Urinary bladder (tissue), 4 donors: Measurements from ENCODE around the gene EDIL3. TPM values are rescaled to one million over a fixed set of nuclear protein-coding genes. Genes with fewer than 3 reads are reported as not detected.

ENCODE experiments used
- DNase-seq: peaks from one replicate; pipeline ENCODE4 v3.0.0-alpha.2; 2015; ENCODE audit errors: extremely low spot score
- H3K27ac ChIP-seq: one replicate; pipeline ENCODE4 v1.5.1; 2013; ENCODE audit warnings: low read depth, mild to moderate bottlenecking, moderate library complexity
- H3K36me3 ChIP-seq: one replicate; pipeline ENCODE4 v1.6.1; 2013; ENCODE audit warnings: mild to moderate bottlenecking, moderate library complexity; ENCODE audit not compliant: insufficient read depth
- H3K4me1 ChIP-seq: one replicate; pipeline ENCODE4 v1.6.1; 2013; ENCODE audit warnings: mild to moderate bottlenecking, moderate library complexity; ENCODE audit not compliant: insufficient read depth
- H3K4me3 ChIP-seq: one replicate; pipeline ENCODE4 v1.5.1; 2013; ENCODE audit warnings: low read depth, low read length
- WGBS: extraction: QIAGEN DNeasy Blood & Tissue Kit; methylation state at CpG from one replicate; pipeline ENCODE4 v1.1.7; 2013; 5-methylcytosine and 5-hydroxymethylcytosine counted together
- polyA plus RNA-seq: library from polyadenylated mRNA; stranded (reverse); fragments of 200-250 nt; gene quantifications from one replicate; pipeline ENCODE4 v1.2.3, GENCODE V29; 2013
- total RNA-seq: library from RNA; depleted of rRNA; stranded (reverse); fragments of >200 nt; gene quantifications from one replicate; pipeline ENCODE4 v1.2.3, GENCODE V29; 2014
- donor health status: healthy with polysubstance abuse.
- donor health status: healthy.

Gene EDIL3
- 45.5 TPM for total RNA-seq
- polyA plus RNA-seq: 19.2 TPM

DNA sequence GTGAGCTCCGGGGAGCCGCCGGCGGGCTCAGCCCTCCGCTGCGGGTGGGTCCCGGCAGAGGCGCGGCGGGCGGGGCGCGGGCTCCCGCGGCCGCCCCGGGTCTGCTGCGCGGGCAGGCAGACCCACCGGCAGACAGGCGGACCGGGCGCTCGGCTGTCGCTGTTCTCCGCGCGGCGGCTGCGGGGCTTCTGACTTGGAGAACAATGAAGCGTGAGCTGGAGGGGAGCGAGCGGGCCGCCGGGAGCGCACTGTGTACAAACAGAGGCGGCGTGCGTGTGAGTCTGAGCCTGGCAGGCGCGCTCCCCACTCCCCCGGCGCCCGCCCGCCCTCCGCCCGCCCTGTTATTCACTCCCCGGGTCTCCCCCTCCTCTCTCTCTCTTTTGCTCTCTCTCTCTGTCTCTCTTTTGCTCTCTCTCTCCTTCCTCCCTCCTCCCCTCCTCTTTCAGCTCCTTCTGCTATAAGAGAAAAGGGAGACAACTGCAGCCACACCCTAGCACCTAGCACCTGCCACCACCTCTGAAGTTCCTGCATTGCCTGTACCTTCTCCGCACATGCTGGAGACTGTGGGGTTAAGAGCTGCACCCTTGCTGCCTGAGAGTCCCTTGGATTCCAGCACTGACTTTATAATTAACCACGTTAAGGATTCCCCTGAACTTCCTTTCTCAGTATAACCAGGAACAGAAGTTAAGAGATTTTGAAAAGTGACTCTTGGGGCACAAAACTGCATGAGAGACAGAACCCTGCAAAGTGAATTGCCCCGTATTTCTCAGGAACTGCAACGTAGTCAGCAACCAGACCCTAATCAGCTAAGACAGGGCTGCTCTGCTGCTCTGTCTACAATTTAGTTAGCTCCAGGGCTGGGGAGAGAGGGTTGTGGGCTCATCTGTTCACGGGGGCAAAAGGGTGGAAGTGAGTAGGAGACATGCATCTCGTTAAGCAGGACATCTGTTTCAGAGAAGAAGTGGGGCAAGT, at the start of gene EDIL3:
Gene EDIL3 (minus strand): TSS at position 277 of the 972 bp plus-strand sequence. CDS start 506 bp downstream, outside the sequence.
- 1% methylated on average over 54 of the region's 54 CpGs for WGBS
- Histone ChIP-seq H3K4me3 (peak within 1 kb of the TSS; percentile 56), H3K4me1 (no peaks in the 10 kb centered on the region), H3K36me3 (no peaks in the 10 kb centered on the region), H3K27ac (peak within 1 kb of the TSS; percentile 11)
- DNase-seq: no peak

GRCh38 chr5:84433461-84433860, 48.8 kb upstream of the EDIL3 start:
- DNase-seq: no peak
- H3K4me3 ChIP-seq: no peak overlapping the region
- 71% methylated on average over 1 of the region's 1 CpG for WGBS
- no peaks in the 10 kb centered on the region for H3K4me1 ChIP-seq
- no peaks in the 10 kb centered on the region for H3K36me3 ChIP-seq
- H3K27ac ChIP-seq: no peak overlapping the region

DNA sequence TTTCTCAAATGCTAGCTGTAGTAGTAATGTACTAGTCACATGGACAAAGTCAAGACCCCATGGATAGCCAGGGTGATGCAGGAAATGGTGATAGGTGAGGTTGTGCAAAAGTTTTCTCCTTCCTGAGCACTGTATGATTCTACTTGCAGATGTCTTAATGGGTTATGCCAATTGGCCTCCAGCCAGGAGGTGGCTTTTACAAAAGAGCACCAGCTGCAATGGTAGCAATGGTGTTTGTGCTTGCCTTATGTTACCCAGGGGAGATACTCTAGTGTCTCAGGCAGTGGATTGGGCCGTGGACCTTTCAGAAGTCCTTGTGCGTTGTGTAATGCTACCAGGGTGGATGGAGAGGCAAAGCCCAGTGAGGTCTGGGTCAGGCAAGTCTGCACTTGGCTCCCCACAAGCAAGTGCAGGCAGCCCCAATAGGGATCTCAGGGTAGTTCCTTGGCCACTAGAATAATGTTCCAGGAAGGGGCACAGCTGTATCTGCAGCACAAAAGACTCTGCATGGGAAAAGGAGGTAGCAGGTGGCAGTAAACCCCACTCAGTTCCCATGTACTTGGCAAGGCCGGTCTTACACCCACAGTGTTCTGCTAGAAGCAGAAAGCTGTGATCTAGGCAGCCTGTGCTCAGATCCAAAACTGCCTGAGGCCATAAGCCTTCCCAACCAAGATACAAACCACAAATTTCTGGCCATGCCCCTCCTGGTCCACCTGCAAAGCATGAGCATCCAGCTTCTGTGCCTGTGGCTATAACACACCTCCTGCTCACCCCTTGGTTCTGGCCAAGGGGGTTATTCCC, 46.4 kb upstream of the EDIL3 start:
- H3K4me1 ChIP-seq: no peaks in the 10 kb centered on the region
- no peak for DNase-seq
- WGBS: 84% methylated on average over 3 of the region's 3 CpGs

DNA sequence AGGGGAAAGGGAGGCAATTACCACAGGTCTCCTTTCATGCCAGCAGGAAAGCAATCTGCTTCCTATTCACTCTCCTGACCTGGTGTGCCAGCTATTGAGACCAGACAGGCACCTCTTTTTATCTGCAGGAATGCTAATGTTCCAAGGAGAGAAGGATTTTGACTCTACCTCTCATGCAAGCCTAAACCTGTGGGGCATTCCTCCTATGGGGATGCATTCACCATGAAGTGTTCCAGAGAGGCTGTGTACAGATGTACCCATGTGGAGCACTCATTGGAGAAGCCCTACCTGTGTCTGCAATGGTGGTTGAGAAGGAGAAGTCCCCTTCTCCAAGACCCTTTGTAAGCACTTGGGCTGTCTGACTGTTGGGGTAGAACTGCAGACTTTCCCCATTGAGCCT, 45.4 kb upstream of the EDIL3 start:
- Histone ChIP-seq H3K36me3 (no peaks in the 10 kb centered on the region), H3K4me1 (no peaks in the 10 kb centered on the region), H3K27ac (no peak overlapping the region), H3K4me3 (no peak overlapping the region)
- DNase-seq: no peak

More for the DNA sequence above, 46.4 kb upstream of the EDIL3 start:
- no peak overlapping the region for H3K4me3 ChIP-seq
- no peak overlapping the region for H3K27ac ChIP-seq
- H3K36me3 ChIP-seq: no peaks in the 10 kb centered on the region

- Histone ChIP-seq H3K4me3 (no peak overlapping the region), H3K4me1 (no peaks in the 10 kb centered on the region), H3K27ac (no peak overlapping the region), H3K36me3 (no peaks in the 10 kb centered on the region)
- WGBS: 31% methylated on average over 1 of the region's 1 CpG
- DNase-seq: no peak
Observed at GRCh38 chr5:84425365-84425881, 40.7 kb upstream of the EDIL3 start.

- 70% methylated on average over 3 of the region's 3 CpGs for WGBS
- Histone ChIP-seq H3K4me1 (no peaks in the 10 kb centered on the region), H3K27ac (no peak overlapping the region), H3K4me3 (no peak overlapping the region), H3K36me3 (no peaks in the 10 kb centered on the region)
- DNase-seq: no peak
Observed at GRCh38 chr5:84419742-84420141, 35.1 kb upstream of the EDIL3 start.

DNA sequence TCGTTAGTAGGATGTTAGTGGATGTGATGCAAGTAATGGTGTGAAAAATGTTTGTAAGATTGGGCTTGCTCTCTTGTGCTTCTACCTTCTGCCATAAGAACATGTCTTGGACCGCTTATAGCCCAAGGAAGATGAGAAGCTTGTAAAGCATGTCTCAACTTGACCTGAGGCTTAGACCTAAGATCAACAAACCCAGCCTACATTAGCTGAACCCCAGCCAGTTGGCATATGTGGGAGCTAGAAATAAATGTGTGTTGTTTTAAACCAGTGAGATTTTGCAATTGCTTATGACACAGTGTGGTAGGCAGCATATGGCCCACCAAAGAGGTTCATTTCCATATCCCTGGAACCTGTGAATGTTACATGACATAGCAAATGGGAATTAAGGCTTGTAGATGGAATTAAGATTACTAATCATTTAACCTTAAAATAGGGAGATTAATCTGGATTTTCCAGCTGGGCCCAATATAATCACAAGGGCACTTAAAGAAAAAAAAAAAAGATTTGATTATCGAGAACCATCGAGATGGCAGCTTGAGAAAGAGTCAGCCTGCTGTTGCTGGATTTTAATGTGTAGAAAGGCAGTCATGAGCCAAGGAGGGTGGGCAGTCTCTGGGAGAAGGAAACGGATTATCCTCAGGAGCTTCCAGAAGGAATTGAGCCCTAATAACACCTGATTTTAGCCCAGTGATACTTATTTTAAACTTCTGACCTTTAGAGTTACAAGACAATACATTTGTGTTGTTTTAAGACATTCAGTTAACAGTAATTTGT, 27.3 kb upstream of the EDIL3 start:
- 82% methylated on average over 5 of the region's 5 CpGs for WGBS
- no peak for DNase-seq
- H3K4me3 ChIP-seq: no peak overlapping the region

DNA sequence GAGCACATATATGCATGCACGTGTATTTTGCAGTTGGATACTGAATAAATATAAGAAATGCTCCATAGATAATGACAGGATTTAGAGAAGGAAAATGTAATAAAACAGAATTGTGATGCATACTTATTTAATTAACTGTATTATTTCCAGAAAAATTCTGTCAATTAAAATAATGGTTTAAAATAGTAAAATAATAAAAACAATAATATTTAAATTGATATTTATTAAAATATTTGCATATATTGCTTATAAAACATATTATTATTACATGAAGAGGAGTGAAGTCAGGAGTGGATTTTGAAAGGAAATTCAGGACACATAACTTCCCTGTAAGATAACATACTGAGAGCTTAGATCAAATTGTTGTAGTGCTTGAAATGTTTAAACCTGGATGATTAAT, 21.4 kb upstream of the EDIL3 start:
- 88% methylated on average over 1 of the region's 1 CpG for WGBS
- Histone ChIP-seq H3K27ac (no peak overlapping the region), H3K4me3 (no peak overlapping the region), H3K36me3 (no peaks in the 10 kb centered on the region), H3K4me1 (no peaks in the 10 kb centered on the region)
- no peak for DNase-seq

More for the DNA sequence above, 27.3 kb upstream of the EDIL3 start:
- no peaks in the 10 kb centered on the region for H3K4me1 ChIP-seq
- H3K27ac ChIP-seq: no peak overlapping the region
- H3K36me3 ChIP-seq: no peaks in the 10 kb centered on the region

- no peaks in the 10 kb centered on the region for H3K36me3 ChIP-seq
- no peaks in the 10 kb centered on the region for H3K4me1 ChIP-seq
- no peak for DNase-seq
- no peak overlapping the region for H3K27ac ChIP-seq
- no peak overlapping the region for H3K4me3 ChIP-seq
Observed at GRCh38 chr5:84403773-84404172, 19.1 kb upstream of the EDIL3 start.

- no peaks in the 10 kb centered on the region for H3K36me3 ChIP-seq
- no peak for DNase-seq
- WGBS: 85% methylated on average over 1 of the region's 1 CpG
- no peak overlapping the region for H3K4me3 ChIP-seq
- no peak overlapping the region for H3K27ac ChIP-seq
- no peaks in the 10 kb centered on the region for H3K4me1 ChIP-seq
Observed at GRCh38 chr5:84397385-84397784, 12.7 kb upstream of the EDIL3 start.

DNA sequence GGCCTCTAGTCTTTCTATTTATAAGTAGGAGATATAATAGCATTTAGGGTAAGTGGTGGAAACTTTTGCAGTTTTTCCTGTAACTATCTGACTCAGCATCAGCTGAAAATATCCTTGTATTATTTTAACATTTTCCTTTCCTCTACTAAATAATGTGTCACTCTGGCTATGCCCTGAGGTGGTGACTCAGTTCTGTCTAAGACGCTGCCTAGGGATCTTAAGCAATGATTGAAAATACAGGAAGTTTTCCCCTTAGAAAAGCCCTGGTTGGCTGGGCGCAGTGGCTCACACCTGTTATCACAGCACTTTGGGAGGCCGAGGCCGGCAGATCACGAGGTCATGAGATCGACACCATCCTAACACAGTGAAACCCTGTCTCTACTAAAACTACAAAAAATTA, 9.3 kb upstream of the EDIL3 start:
- Histone ChIP-seq H3K36me3 (no peaks in the 10 kb centered on the region), H3K27ac (no peak overlapping the region), H3K4me3 (no peak overlapping the region), H3K4me1 (no peaks in the 10 kb centered on the region)
- 84% methylated on average over 6 of the region's 6 CpGs for WGBS
- no peak for DNase-seq

DNA sequence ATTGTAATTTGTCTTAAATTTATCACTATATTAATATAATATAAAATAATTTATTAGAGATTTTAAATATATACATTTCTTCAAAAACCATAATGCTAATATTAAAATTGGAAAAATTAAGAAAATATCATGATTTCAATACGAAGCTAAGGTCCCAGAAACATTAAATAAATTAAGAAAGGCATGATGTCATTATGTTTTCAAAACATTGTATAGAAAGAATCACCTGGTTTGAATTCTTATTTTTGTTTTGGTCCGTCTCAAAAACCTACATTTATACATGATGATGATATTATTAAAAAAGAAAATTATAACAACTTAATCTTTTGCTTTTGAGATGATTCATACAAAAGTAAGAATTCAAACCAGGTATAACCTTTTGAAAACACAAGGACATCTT, 8.2 kb upstream of the EDIL3 start:
- H3K4me1 ChIP-seq: no peaks in the 10 kb centered on the region
- 90% methylated on average over 2 of the region's 2 CpGs for WGBS
- DNase-seq: no peak
- no peaks in the 10 kb centered on the region for H3K36me3 ChIP-seq
- H3K4me3 ChIP-seq: no peak overlapping the region
- H3K27ac ChIP-seq: no peak overlapping the region

GRCh38 chr5:84385705-84386104, 1.0 kb upstream of the EDIL3 start:
- Histone ChIP-seq H3K4me3 (no peak overlapping the region), H3K36me3 (no peaks in the 10 kb centered on the region), H3K27ac (no peak overlapping the region), H3K4me1 (no peaks in the 10 kb centered on the region)
- DNase-seq: no peak
- WGBS: 73% methylated on average over 2 of the region's 2 CpGs
